HepG2 (cell line): ENCODE data around the gene STXBP4. TPM values are rescaled to one million over a fixed set of nuclear protein-coding genes. Genes with fewer than 3 reads are reported as not detected.

Source experiments
- KLF12 ChIP-seq: sonication (generic); formaldehyde crosslinking; IDR thresholded peaks from 2 replicates; pipeline ENCODE4 v1.4.0; 2020; ENCODE audit warnings: missing genetic modification reagents, borderline replicate concordance
- MED8 ChIP-seq: sonication (generic); formaldehyde crosslinking; IDR thresholded peaks from 2 replicates; pipeline ENCODE4 v1.8.1; 2023; ENCODE audit warnings: mild to moderate bottlenecking, missing genetic modification reagents; ENCODE audit not compliant: insufficient replicate concordance
- PHB2 ChIP-seq: fragments of 450-650 bp; IDR thresholded peaks from 2 replicates; pipeline ENCODE4 v1.6.1; 2018; ENCODE audit not compliant: partially characterized antibody
- SNAPC2 ChIP-seq: sonication (generic); formaldehyde crosslinking; IDR thresholded peaks from 2 replicates; pipeline ENCODE4 v1.8.1; 2022; ENCODE audit warnings: mild to moderate bottlenecking, missing genetic modification reagents
- SNAPC5 ChIP-seq: sonication (generic); formaldehyde crosslinking; IDR thresholded peaks from 2 replicates; pipeline ENCODE4 v1.8.1; 2023; ENCODE audit warnings: mild to moderate bottlenecking, missing genetic modification reagents, borderline replicate concordance
- ZBTB2 ChIP-seq: sonication (generic); formaldehyde crosslinking; IDR thresholded peaks from 2 replicates; pipeline ENCODE4 v1.8.0; 2022; ENCODE audit warnings: low read depth, missing genetic modification reagents
- ZNF331 ChIP-seq: sonication (generic); formaldehyde crosslinking; IDR thresholded peaks from 2 replicates; pipeline ENCODE4 v1.4.0; 2020; ENCODE audit warnings: missing genetic modification reagents
- ZNF337 ChIP-seq: sonication (generic); formaldehyde crosslinking; IDR thresholded peaks from 2 replicates; pipeline ENCODE4 v1.5.1; 2020; ENCODE audit warnings: missing genetic modification reagents, low read depth, mild to moderate bottlenecking, borderline replicate concordance
- ZNF501 ChIP-seq: sonication (generic); formaldehyde crosslinking; IDR thresholded peaks from 2 replicates; pipeline ENCODE4 v1.5.1; 2020; ENCODE audit warnings: mild to moderate bottlenecking, moderate library complexity, missing genetic modification reagents
- ZNF775 ChIP-seq: sonication (generic); formaldehyde crosslinking; IDR thresholded peaks from 2 replicates; pipeline ENCODE4 v1.4.0; 2020; ENCODE audit warnings: missing genetic modification reagents, mild to moderate bottlenecking, moderate library complexity, borderline replicate concordance
- ZNF792 ChIP-seq: IDR thresholded peaks from 2 replicates; pipeline ENCODE4 v1.6.1; 2016
- polyA plus RNA-seq, 8 experiments: library from polyadenylated mRNA; depleted of rRNA in 3 of 8; stranded (reverse) in 7 of 8; unstranded in 1 of 8; fragments of >200 nt; fragmentation: Illumina TruSeq in 4 of 8; extraction: Trizol in 4 of 8; gene quantifications; 2 replicates each; pipeline versions ENCODE4 v1.2.1 to v1.2.3, GENCODE V29; 2011 to 2016; ENCODE audit warnings: low read depth in 4 of 8, missing spikeins in 1 of 8, mixed read lengths in 1 of 8; ENCODE audit not compliant: insufficient read depth in 1 of 8
- total RNA-seq, 5 experiments: library from RNA; depleted of rRNA; stranded (reverse); fragments of >200 nt; fragmentation: Illumina TruSeq; extraction: Trizol; gene quantifications; 2 replicates each; pipeline ENCODE4 v1.2.3, GENCODE V29; 2016; ENCODE audit warnings: low read depth in 1 of 5
- TF ChIP-seq, protein P1 (sequence below): sonication (generic); formaldehyde crosslinking; IDR thresholded peaks from one replicate; pipeline ENCODE4 v1.5.1; 2020; ENCODE audit warnings: mild to moderate bottlenecking, missing genetic modification reagents; ENCODE audit errors: not compliant biosample characterization
- TF ChIP-seq, protein P2 (sequence below): IDR thresholded peaks from 2 replicates; pipeline ENCODE4 v1.6.1; 2016; ENCODE audit warnings: missing compliant biosample characterization, missing genetic modification reagents, borderline replicate concordance
- TF ChIP-seq, protein P3 (sequence below): sonication (generic); formaldehyde crosslinking; IDR thresholded peaks from 2 replicates; pipeline ENCODE4 v1.5.0; 2020; ENCODE audit warnings: missing genetic modification reagents
- TF ChIP-seq, protein P4 (sequence below): sonication (generic); formaldehyde crosslinking; IDR thresholded peaks from 2 replicates; pipeline ENCODE4 v1.4.0; 2020; ENCODE audit warnings: missing genetic modification reagents, mild to moderate bottlenecking, borderline replicate concordance

Gene STXBP4
- total and polyA plus RNA-seq, 2 of the 13 experiments (the other 11 are each of a cell fraction or from before 2014, with no cell fraction given), result 8.5 to 36.1 TPM

DNA sequence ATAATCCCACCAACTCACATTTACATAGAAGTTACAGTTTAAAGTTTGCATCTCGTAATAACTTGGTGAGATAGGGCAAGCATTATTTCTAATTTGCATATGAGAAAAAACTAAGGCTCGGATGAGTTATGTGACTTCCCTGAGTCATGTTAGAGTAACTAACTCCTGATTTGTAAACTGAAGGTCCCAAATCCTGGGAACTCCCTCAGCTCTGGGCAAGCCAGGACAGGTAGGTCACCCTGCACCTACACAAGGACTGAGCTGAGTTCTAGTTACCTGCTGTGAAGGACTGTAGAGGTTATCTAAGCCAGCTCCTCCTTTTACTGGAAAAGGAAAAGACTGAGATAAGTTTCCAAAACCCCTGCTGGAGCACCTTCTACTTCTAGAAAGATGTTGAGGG, 204.0 kb downstream of the STXBP4 start (continued):
- TF ChIP-seq, protein P1, sequence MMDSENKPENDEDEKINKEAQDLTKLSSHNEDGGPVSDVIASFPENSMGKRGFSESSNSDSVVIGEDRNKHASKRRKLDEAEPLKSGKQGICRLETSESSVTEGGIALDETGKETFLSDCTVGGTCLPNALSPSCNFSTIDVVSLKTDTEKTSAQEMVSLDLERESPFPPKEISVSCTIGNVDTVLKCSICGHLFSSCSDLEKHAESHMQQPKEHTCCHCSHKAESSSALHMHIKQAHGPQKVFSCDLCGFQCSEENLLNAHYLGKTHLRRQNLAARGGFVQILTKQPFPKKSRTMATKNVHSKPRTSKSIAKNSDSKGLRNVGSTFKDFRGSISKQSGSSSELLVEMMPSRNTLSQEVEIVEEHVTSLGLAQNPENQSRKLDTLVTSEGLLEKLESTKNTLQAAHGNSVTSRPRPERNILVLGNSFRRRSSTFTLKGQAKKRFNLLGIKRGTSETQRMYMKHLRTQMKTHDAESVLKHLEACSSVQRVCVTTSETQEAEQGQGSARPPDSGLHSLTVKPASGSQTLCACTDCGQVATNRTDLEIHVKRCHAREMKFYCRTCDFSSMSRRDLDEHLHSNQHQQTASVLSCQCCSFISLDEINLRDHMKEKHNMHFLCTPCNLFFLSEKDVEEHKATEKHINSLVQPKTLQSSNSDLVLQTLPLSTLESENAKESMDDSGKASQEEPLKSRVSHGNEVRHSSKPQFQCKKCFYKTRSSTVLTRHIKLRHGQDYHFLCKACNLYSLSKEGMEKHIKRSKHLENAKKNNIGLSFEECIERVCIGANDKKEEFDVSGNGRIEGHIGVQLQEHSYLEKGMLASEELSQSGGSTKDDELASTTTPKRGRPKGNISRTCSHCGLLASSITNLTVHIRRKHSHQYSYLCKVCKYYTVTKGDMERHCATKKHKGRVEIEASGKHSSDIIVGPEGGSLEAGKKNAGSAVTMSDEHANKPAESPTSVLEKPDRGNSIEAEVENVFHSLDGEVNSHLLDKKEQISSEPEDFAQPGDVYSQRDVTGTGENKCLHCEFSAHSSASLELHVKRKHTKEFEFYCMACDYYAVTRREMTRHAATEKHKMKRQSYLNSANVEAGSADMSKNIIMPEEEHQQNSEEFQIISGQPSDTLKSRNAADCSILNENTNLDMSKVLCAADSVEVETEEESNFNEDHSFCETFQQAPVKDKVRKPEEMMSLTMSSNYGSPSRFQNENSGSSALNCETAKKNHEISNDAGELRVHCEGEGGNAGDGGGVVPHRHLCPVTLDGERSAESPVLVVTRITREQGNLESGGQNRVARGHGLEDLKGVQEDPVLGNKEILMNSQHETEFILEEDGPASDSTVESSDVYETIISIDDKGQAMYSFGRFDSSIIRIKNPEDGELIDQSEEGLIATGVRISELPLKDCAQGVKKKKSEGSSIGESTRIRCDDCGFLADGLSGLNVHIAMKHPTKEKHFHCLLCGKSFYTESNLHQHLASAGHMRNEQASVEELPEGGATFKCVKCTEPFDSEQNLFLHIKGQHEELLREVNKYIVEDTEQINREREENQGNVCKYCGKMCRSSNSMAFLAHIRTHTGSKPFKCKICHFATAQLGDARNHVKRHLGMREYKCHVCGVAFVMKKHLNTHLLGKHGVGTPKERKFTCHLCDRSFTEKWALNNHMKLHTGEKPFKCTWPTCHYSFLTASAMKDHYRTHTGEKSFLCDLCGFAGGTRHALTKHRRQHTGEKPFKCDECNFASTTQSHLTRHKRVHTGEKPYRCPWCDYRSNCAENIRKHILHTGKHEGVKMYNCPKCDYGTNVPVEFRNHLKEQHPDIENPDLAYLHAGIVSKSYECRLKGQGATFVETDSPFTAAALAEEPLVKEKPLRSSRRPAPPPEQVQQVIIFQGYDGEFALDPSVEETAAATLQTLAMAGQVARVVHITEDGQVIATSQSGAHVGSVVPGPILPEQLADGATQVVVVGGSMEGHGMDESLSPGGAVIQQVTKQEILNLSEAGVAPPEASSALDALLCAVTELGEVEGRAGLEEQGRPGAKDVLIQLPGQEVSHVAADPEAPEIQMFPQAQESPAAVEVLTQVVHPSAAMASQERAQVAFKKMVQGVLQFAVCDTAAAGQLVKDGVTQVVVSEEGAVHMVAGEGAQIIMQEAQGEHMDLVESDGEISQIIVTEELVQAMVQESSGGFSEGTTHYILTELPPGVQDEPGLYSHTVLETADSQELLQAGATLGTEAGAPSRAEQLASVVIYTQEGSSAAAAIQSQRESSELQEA (CRISPR knock-in tag), result no peak
- TF ChIP-seq, protein P2, sequence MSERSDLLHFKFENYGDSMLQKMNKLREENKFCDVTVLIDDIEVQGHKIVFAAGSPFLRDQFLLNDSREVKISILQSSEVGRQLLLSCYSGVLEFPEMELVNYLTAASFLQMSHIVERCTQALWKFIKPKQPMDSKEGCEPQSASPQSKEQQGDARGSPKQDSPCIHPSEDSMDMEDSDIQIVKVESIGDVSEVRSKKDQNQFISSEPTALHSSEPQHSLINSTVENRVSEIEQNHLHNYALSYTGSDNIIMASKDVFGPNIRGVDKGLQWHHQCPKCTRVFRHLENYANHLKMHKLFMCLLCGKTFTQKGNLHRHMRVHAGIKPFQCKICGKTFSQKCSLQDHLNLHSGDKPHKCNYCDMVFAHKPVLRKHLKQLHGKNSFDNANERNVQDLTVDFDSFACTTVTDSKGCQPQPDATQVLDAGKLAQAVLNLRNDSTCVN (CRISPR knock-in tag), result no peak
- TF ChIP-seq, protein P3, sequence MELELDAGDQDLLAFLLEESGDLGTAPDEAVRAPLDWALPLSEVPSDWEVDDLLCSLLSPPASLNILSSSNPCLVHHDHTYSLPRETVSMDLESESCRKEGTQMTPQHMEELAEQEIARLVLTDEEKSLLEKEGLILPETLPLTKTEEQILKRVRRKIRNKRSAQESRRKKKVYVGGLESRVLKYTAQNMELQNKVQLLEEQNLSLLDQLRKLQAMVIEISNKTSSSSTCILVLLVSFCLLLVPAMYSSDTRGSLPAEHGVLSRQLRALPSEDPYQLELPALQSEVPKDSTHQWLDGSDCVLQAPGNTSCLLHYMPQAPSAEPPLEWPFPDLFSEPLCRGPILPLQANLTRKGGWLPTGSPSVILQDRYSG, result no peak
- TF ChIP-seq SNAPC5 (CRISPR knock-in tag) (no peak), ZNF792 (CRISPR knock-in tag) (no peak), MED8 (CRISPR knock-in tag) (no peak), ZNF775 (CRISPR knock-in tag) (no peak), ZNF501 (CRISPR knock-in tag) (no peak), ZNF337 (no peak), SNAPC2 (CRISPR knock-in tag) (no peak), KLF12 (CRISPR knock-in tag) (no peak), ZBTB2 (CRISPR knock-in tag) (no peak), PHB2 (no peak), ZNF331 (CRISPR knock-in tag) (no peak)
- TF ChIP-seq, protein P4, sequence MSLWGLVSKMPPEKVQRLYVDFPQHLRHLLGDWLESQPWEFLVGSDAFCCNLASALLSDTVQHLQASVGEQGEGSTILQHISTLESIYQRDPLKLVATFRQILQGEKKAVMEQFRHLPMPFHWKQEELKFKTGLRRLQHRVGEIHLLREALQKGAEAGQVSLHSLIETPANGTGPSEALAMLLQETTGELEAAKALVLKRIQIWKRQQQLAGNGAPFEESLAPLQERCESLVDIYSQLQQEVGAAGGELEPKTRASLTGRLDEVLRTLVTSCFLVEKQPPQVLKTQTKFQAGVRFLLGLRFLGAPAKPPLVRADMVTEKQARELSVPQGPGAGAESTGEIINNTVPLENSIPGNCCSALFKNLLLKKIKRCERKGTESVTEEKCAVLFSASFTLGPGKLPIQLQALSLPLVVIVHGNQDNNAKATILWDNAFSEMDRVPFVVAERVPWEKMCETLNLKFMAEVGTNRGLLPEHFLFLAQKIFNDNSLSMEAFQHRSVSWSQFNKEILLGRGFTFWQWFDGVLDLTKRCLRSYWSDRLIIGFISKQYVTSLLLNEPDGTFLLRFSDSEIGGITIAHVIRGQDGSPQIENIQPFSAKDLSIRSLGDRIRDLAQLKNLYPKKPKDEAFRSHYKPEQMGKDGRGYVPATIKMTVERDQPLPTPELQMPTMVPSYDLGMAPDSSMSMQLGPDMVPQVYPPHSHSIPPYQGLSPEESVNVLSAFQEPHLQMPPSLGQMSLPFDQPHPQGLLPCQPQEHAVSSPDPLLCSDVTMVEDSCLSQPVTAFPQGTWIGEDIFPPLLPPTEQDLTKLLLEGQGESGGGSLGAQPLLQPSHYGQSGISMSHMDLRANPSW (CRISPR knock-in tag), result no peak
